ENCODE data around the gene CACNB4.
"Not testable (repeated sequence)": the region's sequence is repeated elsewhere in the genome, so short reads cannot be mapped to it uniquely, and the experiment has no call there.

Gene CACNB4

DNA sequence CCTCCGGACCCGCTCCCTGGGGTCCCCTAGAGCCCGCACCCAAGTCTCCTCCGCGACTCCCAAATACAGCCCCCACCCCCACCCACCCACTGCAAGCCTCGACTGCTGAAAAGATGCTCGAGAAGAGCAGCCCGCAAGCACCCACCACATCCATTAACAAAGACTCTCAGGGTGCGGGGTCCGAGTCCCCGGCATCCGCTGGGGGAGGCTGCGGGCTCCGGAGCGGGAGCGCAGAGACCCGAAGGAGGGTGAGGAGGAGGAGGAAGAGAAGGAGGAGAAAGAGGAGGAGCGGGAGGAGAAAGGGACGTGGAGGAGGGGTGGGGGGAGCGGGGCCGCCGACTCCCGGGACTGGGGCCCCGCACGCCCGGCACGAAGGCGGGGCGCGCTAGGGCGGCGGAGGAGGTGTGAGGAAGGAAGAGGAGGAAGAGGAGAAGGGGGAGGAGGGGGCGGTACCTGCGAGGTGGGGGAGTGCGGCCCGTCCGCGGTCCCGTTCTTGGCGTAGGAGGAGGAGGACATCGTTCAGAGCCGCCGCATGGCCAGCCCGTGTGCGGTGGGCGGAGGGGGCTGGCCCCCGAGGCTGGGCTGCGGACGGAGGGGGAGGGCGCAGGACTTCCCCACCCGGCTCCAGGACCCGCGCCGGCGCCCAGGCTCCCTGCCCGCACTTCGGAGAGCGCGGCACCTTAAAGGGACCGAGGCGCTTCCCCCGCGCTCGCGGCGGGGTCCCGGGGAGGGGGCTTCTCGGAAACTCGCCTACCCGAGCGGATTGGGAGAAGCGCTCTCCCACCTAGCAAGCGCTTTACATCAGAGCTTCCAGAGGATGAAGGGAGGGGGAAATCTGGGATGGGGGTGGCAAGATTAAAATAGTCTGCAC, at the start of gene CACNB4:
TSS of gene CACNB4 (minus strand) at position 549 of the 871 bp plus-strand sequence.
- DNase-seq (ENCODE audit: low spot score), result peak; percentile 42

DNA sequence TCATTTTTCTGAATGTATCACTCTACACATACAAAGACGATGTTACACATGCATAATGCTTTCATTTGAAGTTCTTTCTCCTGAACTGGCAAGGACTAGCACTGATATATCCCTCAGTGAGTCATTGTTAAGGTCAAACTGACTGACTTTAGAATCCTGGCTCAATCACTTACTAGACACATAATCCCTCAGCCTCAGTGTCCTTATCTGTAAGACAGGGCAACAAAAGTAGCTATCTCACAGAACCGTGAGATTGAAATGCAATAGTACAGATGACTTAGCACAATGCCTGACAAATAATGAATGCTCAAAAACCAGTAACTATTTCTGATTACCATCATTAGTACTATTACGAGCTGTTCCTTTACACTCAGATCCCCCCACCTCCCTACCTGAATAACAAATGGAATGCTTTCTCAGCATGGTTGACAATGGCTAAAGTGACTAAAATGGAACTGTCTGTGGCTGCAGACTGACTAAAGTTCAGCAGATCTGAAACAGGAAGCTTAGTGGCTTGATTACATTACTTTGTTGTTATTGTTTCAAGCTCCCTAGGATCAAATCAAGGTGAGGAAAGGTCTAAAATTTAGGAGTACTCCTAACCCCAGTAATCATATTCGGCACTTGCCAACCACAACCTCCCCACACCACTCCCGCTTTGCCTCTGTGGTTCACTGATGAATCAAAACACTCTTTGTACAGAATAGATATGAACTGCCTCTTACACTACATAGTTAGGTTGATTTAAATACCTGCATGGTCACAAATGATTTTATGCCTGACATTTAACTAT, 35.8 kb upstream of the CACNB4 start:
- no peak for DNase-seq (ENCODE audit: low spot score)

DNA sequence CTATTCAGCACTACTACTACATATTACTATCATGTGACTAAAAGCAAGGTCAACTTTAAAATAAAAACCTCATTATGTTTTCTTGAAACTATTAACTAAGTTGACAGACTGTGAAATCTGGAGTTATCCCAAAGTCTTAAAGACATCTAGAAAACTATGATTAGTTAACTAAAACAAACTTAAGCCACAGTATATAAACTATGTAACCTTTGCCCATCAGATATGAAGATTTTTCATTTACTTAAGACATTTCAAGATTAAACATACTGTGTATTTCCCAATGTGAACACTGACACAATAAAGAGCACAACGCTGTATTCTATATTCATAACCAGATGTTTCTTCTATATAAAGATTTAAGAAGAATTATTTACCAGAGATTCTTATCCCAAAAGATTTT, 33.5 kb upstream of the CACNB4 start:
- DNase-seq (ENCODE audit: low spot score), result no peak

DNA sequence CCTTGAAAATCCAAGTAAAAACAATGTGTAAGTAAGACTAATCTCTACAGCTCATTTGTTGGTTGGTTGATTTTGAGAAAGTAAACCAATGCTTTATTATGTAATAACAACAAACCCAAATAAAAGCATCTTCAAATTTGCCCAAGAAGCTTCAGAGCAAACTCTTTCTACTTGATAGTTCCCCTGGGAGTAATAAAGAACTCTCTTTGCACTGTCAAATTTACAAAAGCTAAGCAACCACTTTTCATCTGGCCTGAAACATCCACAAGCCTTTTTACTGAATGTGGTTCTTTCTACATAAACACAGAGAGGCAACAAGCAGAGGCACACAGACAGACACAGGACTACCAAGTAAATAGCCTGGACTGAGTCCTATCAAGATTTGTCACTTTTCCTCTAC, 28.8 kb upstream of the CACNB4 start:
- DNase-seq (ENCODE audit: low spot score), result no peak

DNA sequence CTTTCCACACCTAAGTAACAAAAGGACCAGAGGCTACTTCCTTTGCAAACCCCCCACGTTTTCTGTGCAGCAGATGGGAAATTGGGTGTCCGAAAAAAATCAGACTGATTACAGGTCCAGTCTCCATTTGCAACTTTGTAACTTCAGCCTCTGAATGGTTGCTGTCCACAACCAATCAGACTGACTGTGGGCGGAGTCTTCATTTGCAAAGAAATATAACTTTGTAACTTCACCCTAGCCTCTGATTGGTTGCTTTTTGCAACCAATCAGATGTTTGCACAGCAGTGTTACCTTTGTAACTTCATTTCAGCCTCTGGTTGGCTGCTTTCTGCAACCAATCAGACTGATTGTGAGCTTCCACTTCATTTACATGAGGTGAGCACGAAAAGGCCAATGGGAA, 27.8 kb upstream of the CACNB4 start:
- no peak for DNase-seq (ENCODE audit: low spot score)

DNA sequence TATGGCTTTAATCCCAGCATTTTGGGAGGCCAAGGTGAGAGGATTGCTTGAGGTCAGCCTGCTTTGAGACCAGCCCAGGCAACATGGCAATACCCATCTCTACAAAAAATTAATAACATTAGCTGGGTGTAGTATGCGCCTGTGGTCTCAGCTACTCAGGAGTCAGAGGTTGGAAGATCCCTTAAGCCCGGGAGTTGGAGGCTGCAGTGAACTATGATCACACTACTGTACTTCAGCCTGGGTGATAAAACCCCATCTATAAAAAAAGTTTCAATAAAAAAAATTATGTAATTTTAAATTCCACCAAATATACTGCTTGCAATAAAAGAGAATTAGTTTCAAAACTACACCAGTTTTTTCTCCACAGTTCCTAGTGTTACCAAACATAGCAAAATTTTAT, 23.3 kb upstream of the CACNB4 start:
- no peak for DNase-seq (ENCODE audit: low spot score)

DNA sequence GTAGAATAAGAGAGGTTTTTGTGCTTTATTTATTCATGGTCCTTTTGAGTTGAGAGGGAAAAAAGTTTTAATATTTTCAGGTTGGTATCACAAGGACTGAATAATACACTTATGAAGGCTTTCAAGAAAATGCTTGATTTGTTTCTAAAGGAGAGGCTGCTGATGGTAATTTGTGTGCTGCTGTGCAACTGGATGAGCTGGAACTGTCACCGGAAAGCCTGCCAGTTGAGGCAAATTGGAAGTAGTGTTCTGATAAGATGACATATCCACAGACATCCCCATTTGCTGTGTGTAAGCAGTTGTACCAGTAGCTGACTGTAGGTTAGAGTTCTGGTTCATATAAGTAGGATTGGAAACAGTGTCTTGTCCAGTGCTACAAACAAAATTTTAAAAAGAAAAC, 21.6 kb upstream of the CACNB4 start:
- no peak for DNase-seq (ENCODE audit: low spot score)

DNA sequence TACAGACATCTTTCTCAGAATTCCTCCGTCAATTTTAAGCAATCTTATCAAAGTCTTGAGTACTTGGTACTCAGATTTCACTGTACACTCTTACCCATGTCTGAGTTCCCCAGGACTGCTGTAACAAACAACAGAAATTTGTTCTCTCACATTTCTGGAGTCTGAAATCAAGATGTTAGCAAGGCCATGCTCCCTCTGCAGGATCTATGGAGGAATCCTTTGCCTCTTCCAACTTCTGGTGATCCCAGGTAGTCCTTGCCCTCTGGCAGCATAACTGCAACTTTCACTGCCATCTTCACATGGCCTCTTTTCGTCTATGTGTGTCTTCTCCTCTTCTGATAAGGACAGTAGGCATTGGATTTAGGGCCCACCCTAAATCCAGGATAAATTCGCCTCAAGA, 17.1 kb upstream of the CACNB4 start:
- DNase-seq (ENCODE audit: low spot score), result no peak

DNA sequence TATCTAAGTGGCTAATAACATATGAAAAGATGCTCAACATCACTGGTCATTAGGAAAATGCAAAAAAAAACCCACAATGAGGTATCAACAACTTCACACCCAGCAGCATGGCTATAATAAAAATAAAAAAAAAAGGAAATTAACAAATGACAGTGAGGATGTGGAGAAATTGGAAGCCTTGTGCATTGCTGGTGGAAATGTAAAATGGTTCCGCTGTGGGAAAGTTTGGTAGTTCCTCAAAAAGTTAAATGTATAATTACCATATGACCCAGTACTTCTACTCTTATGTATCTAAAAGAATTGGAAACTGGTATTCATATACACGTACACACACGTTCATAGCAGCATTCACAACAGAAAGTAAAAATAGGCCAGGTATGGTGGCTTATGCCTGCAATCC, 15.5 kb upstream of the CACNB4 start:
- no peak for DNase-seq (ENCODE audit: low spot score)

DNA sequence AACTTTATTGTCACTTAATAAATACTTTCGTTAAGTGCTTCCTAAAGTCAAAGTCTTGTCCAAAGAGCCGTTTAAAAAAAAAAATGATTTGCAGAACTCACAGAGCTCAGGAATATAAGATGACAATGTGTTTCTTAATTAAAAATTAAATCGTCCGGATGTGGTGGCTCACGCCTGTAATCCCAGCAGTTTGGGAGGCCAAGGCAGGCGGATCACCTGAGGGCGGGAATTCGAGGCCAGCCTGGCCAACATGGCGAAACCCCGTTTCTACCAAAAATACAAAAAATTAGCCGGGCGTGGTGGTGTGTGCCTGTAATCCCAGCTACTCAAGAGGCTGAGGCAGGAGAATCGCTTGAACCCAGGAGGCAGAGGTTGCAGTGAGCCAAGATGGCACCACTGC, 8.3 kb upstream of the CACNB4 start:
- not testable (repeated sequence) for DNase-seq (ENCODE audit: low spot score)

DNA sequence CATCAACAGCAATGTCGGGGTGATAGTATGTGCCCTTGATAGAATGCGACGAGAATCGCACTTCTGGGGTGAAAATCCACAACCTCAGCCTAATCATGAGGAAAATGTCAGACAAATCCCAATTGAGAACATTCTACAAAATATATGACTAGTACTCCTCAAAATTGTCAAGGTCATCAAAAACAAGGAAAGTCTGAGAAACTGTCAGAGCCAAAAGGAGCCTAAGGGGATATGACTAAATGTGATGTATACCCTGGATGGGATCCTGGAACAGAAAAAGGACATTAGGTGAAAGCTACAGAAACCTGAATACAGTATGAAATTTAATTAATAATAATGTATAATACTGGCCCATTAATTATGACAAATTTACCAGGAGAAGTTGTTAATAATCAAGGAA, 7.6 kb upstream of the CACNB4 start:
- no peak for DNase-seq (ENCODE audit: low spot score)

DNA sequence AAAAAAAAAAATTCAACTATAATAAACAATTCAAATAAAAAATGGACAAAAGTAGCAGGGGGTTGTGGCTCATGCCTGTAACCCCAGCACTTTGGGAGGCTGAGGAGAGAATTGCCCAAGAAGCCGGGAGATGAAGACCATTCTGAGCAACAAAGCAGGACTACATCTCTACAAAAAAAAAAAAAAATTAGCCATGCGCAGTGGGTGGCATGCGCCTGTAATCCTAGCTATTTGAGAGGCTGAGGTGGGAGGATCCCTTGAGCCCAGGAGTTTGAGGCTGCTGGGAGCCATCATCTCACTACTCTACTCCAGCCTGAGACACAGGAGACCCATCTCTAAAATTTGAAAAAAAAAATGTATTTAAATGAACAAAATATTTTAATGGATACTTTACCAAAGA, 4.4 kb upstream of the CACNB4 start:
- no peak for DNase-seq (ENCODE audit: low spot score)

DNA sequence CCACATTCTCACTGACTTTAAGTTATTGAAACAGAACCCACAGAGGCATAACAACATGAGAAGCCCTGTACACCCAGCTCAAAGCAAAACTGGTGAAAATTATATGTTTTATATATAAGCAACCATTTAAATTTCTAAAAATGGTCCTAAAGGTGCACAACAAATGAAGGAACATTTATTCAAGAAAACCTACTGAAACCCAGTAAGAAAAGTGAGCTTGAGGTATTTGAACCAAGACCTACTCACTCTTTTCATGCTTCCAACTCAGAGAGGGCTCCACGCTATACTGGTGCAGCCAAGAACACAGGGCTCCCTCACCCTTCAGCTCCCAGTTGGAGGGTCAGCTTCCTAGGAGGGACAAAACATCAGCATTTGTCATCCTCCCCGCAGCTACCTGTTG, 2.1 kb upstream of the CACNB4 start:
- DNase-seq (ENCODE audit: low spot score), result no peak

DNA sequence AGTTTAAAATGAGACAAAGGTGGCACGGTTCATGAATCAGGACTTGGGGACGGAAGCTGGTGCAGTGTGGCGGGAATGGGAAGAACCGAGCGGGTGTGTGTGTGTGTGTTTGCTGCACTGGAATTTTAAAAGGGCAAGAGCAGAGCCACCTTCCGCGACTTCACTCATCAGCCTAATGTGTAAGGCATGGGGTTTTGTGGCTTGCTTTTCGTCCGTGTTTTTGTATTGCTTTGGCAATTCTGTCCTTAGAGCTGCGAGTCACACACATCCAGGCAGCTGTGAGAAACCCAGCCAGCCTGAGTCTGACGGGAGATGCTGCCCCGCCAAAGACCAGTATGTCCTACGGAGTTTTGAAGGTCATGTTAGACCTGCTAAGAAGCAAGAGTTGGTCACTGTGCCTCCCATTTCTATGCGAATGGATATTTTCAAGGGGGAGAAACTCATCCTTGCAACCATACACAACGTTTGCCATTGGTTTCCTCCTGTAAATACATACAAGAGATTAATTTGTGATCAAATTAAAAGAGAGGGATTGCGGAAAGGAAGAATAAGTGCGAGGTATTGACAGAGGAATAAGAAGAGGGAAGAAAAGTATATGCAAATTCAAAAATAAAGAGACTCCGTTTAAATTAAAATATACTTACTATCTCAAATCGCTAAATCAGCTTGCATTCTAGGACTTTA, 665 bp upstream of the CACNB4 start:
- peak; percentile 35 for DNase-seq (ENCODE audit: low spot score)

DNA sequence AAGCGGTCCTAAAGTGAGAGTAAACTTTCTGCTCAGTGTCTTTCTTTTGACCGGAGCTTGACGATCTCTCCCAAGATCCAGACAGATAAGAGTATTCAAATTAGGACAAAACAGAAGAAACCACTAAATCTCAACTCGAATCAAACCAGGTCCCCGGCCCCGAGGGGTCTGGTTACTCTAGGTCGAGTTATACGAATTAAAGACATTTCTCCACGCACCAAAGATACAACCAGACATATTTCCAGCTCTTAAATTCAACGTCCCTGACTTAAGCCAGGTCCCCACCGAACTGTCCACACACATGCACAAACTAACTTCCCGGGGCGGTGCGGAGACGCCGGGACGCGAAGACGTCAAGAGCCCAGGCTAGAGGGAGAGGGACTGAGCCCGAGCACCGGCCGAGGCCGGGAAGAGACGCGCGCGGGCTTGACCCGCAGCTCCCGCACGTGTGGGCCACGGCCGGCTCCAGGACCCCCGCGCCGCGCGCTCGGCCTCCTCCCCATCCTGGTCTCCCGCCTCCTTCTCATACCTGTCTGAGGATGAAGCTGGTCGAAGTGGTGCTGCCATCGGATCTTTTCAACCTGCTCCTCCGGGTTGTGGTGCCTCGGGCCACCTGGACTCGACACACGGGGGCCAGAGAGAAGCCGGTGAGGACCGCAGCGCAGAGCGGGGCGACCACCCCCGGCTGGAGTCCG, 896 bp downstream of the CACNB4 start:
- peak; percentile 59 for DNase-seq (ENCODE audit: low spot score)

DNA sequence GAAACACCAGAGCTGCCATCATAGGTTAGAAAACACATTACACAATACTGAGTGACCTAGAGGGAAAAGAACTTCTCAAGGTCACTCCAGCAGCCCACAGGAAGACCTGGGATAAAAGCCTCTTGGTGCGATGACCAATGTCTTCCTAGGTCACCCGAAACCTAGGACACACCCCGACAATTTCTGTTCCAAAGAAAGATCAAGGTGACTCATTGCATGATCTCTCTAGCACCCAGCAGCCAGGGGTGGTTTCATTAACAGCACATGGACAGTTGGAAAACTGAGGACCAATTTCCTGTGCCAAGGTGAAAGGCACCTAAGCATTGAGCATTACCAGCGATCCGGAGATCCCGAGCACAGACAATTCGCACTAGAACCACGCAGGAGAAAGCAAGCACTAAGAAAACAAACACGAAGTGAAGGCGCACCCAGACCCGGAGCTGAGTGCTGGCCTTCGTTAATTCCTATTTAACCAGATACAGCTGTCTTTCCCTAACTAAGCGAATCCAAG, 1.5 kb downstream of the CACNB4 start:
- peak; percentile 42 for DNase-seq (ENCODE audit: low spot score)

DNA sequence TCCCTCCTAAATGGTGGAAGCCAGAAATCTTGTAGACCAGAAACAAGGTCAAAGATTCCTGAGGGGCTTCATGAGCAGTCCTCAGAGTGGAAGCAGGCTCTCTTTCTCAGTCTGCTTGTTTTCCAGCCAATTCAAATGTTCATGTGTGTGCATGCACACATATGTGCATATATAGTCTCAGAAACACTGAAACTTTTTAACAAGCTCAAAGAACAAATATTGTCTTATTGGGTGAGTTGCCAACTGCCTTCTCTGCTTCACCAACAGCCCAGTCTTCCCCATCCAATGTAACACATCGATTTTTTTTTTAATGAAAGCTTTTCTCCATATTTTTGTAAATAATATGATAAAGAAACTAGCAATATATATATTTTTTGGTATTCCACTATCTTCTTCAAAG, 3.7 kb downstream of the CACNB4 start:
- no peak for DNase-seq (ENCODE audit: low spot score)

DNA sequence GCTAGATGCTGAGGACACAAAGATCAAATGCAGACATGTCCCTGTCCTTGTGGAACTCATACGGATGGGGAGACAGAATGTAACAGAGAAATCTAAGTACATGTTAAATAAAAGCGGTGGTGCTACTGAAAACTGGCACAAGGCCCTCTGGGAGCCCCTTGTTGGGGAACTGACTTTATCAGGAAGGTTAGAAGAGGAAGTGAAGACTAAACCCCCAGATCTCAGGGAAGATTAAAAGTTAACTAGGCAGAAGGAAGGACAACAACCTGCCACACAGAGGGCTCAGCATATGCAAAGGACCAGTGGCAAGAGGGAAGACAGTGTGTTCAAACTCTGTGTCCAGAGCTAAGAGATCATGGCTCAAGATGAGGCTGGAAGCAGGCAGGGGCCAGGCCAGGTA, 4.8 kb downstream of the CACNB4 start:
- no peak for DNase-seq (ENCODE audit: low spot score)

DNA sequence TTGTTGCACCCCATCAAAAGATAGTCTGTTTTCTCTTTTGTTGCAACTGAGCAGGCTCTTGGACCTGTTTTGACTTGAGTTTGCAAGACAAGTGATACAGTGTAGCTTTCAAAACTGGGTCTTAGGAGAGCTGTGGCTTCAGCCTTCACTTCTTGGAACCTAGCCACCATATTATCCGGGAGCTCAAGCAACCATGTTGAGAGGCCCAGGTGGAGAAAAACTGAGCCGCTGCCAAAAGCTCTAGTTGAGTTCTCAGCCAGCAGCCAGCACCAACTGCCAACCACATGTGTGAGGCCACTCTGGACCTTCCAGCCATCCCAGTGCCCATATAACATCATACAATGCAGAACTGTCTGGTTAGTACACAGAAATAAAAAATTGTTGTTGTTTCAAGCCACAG, 5.4 kb downstream of the CACNB4 start:
- DNase-seq (ENCODE audit: low spot score), result no peak

DNA sequence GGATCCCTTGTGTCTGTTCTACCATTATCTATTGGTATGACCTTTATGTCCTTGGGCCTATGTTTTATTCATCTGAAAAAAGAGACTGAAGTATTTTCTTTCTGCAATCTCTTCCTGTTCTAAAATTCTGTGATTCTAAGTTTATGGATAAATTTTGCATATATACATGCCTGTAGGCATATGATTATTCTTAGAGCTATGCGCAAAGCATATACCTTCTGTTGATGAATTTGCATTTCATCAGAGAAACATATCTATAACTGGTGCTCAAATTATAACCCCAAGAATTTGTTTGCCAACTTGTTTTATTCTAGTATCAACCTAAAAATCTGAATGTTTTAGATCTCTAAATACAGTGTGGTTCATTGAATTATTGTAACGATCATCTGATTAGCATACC, 6.7 kb downstream of the CACNB4 start:
- DNase-seq (ENCODE audit: low spot score), result no peak

DNA sequence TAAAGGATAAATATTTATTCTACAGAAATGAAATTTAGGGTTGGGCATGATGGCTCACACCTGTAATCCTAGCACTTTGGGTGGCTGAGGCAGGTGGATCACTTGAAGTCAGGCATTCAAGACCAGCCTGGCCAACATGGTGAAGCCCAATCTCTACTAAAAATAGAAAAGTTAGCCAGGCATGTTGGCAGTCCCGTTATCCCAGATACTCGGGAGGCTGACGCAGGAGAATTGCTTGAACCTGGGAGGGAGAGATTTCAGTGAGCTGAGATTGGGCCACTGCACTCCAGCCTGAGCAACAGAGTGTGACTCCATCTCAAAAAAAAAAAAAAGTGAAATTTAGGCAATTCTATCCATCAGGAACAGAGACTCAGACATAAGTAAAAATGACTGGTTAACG, 8.1 kb downstream of the CACNB4 start:
- not testable (repeated sequence) for DNase-seq (ENCODE audit: low spot score)

DNA sequence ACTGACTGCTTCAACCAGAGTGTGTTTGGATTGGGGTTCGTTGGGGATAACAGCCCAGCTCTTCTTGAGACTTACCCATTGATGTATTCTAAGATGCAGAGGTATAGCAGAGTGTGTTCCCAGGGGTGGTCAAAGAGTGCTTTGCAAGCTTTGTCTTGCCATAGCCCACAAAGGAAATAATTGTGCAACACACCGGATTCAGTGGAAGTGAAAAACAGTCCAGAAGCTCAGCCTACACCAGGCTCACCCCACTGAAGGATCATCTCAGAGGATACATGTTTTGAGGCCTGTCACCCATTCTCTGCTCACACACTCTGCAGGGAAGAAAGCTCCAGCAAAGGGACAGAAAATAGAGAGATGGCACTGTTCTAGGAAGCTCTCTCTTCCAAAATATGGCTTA, 9.6 kb downstream of the CACNB4 start:
- no peak for DNase-seq (ENCODE audit: low spot score)
